HG02973 (cell line): ENCODE results near the gene PDGFC.

Experiments
- ATAC-seq: cut with Tn5 transposase; IDR thresholded peaks from one replicate; pipeline ENCODE4 v1.9.1; 2021; ENCODE audit warnings: moderate library complexity; ENCODE audit not compliant: unreplicated experiment

The PDGFC gene

GRCh38 chr4:156756118-156756517 lies 215.5 kb downstream of the PDGFC start:
- no peak for ATAC-seq

GRCh38 chr4:156754832-156755570 lies 216.6 kb downstream of the PDGFC start:
- ATAC-seq = no peak

- no peak for ATAC-seq
These were observed 220.1 kb downstream of the PDGFC start for GRCh38 chr4:156751486-156751885.

- no peak for ATAC-seq
These were observed 221.9 kb downstream of the PDGFC start for GRCh38 chr4:156749426-156750403.

GRCh38 chr4:156746111-156746510 lies 225.5 kb downstream of the PDGFC start:
- ATAC-seq = no peak

GRCh38 chr4:156738766-156739165 lies 232.8 kb downstream of the PDGFC start:
- ATAC-seq = no peak

- no peak for ATAC-seq
These were observed 236.4 kb downstream of the PDGFC start for GRCh38 chr4:156734965-156735895.

- no peak for ATAC-seq
These were observed 238.0 kb downstream of the PDGFC start for GRCh38 chr4:156733582-156733981.

- no peak for ATAC-seq
These were observed 239.0 kb downstream of the PDGFC start for GRCh38 chr4:156732634-156733033.

GRCh38 chr4:156729416-156729815 lies 242.2 kb downstream of the PDGFC start:
- ATAC-seq = no peak

GRCh38 chr4:156725257-156725656 lies 246.3 kb downstream of the PDGFC start:
- no peak for ATAC-seq

GRCh38 chr4:156723951-156724668 lies 247.5 kb downstream of the PDGFC start:
- no peak for ATAC-seq

GRCh38 chr4:156718226-156718625 lies 253.4 kb downstream of the PDGFC start:
- ATAC-seq = no peak

- no peak for ATAC-seq
These were observed 260.4 kb downstream of the PDGFC start for GRCh38 chr4:156711193-156711590.
